Brain microvascular endothelial cell (primary cell): ENCODE data around the gene PSMB5.

Experiments
- DNase-seq: peaks from one replicate; pipeline ENCODE4 v3.0.0-alpha.2; 2020
- H3K27ac ChIP-seq: fragments of 250-450 bp; sonication (Bioruptor Pico); 2 replicates; pipeline ENCODE4 v1.5.1; 2020; ENCODE audit warnings: mild to moderate bottlenecking, moderate library complexity
- H3K27me3 ChIP-seq: fragments of 250-450 bp; sonication (Bioruptor Pico); replicated peaks from 2 replicates; pipeline ENCODE4 v1.5.1; 2020; ENCODE audit warnings: mild to moderate bottlenecking
- H3K36me3 ChIP-seq: fragments of 250-450 bp; sonication (Bioruptor Pico); replicated peaks from 2 replicates; pipeline ENCODE4 v1.5.1; 2020; ENCODE audit warnings: mild to moderate bottlenecking
- H3K4me3 ChIP-seq: 2 replicates; pipeline ENCODE4 v1.5.1; 2011; ENCODE audit warnings: low read depth, mild to moderate bottlenecking, control low read depth, low read length, moderate library complexity
- in situ Hi-C: cut with HindIII; loops from 2 replicates; pipeline ENCODE4 v1.10.0; 2017; ENCODE audit warnings: low sequenced_read_pairs, low pct_ligation_motif_present
- TF ChIP-seq, protein P1 (sequence below): IDR thresholded peaks from 2 replicates; pipeline ENCODE4 v1.5.1; 2011; ENCODE audit warnings: low read depth, mild to moderate bottlenecking, moderate library complexity, low read length, control low read depth, inconsistent platforms; ENCODE audit errors: missing control alignments

Gene PSMB5

DNA sequence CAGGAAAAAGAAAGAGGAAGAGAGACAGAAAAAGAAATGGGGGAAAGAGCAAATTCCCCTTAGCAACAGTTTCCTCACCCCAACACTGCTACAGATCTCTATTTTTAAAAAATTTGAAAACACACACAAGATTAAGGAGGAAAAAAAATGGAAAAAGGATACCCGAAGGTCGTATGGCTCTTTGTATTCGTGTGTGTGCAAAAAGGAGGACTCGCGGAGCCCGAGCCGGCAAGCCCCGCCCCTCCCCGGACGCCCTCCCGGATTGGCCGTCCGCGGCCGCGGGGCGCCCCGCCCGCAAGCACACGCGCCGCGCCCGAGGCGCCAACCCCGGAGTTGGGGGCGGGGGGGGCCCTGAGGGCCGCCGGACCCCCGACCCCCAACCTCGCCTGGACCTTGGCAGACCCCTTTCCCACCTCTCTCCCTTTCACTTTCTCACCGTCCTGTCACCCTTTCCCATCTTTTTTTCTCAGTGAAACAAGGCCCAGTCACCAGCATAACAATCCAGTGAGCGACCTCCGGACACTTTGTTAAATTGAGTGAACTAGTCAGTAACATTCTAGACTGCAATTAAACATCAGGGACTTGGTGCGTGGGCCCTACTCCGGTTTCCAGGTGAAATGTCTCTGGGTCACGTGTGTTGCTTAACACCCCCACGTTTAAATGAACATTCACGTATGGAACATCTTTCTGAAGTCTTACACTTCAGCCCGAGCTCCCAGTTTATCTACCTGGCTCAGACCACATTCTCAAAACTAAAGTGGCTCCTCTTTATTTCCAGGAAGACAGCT lies 24.6 kb downstream of the PSMB5 start, which contains the start of gene C14orf93:
C14orf93 (minus strand) TSS at position 205 of the 788 bp plus-strand sequence. CDS start 11,120 bp downstream, outside the sequence.
- TF ChIP-seq, protein P1, sequence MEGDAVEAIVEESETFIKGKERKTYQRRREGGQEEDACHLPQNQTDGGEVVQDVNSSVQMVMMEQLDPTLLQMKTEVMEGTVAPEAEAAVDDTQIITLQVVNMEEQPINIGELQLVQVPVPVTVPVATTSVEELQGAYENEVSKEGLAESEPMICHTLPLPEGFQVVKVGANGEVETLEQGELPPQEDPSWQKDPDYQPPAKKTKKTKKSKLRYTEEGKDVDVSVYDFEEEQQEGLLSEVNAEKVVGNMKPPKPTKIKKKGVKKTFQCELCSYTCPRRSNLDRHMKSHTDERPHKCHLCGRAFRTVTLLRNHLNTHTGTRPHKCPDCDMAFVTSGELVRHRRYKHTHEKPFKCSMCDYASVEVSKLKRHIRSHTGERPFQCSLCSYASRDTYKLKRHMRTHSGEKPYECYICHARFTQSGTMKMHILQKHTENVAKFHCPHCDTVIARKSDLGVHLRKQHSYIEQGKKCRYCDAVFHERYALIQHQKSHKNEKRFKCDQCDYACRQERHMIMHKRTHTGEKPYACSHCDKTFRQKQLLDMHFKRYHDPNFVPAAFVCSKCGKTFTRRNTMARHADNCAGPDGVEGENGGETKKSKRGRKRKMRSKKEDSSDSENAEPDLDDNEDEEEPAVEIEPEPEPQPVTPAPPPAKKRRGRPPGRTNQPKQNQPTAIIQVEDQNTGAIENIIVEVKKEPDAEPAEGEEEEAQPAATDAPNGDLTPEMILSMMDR = no peak
- peak; percentile 57 for DNase-seq
- peak within 1 kb of the TSS; percentile 59 for H3K4me3 ChIP-seq
- in situ Hi-C loops = no loop called here
- no peaks in the 10 kb centered on the region for H3K36me3 ChIP-seq
- H3K27ac ChIP-seq = peak within 1 kb of the TSS; percentile 54
- H3K27me3 ChIP-seq = no peaks in the 10 kb centered on the region

DNA sequence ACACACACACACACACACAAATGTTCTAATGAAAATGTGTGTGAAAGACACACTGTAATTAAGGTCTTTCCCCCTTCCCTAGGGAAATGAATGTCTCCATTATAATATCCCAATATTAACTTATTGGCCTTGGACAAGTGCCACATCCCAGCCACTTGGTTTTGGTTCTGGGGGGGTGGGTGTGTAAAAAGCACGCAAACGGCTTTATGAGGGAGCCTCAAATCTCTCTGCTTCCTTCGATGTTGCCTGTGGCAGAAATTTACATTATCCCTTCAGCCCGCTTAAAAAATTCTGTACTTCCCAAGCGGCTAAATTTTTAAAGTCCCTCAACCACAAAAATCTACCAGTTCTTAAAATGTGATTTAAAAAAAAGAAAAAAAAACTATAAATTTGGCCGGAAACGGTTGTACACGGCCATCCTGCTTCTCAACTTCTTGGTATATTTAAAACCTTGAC lies 25.2 kb downstream of the PSMB5 start:
- H3K27ac ChIP-seq = peak overlapping the region; percentile 54
- peak overlapping the region; percentile 59 for H3K4me3 ChIP-seq
- no peak for DNase-seq
- in situ Hi-C loops = no loop called here
- H3K27me3 ChIP-seq = no peaks in the 10 kb centered on the region
- H3K36me3 ChIP-seq = no peaks in the 10 kb centered on the region
- TF ChIP-seq, protein P1 = no peak

DNA sequence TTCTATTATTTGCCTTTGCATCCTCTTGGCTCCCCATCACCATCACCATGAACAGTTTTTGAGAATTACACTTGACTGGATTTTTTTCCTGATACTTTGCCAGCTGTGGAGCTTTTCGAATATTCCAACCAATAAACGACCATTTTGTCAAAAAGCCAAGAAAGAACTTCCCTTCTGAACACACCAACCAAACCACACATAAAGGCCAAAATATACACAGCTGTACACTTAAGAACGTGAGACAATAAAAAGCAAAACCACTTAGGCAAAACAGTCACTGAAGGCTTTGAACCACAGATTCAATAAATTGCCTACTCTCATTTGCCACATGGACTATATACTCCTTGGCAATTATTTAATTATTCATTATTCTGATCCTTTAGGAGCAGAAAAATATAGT lies 25.9 kb downstream of the PSMB5 start:
- Histone ChIP-seq H3K27ac (no peak overlapping the region), H3K4me3 (no peak overlapping the region), H3K36me3 (no peaks in the 10 kb centered on the region), H3K27me3 (no peaks in the 10 kb centered on the region)
- no peak for DNase-seq
- in situ Hi-C loops = no loop called here
- TF ChIP-seq, protein P1 = no peak

DNA sequence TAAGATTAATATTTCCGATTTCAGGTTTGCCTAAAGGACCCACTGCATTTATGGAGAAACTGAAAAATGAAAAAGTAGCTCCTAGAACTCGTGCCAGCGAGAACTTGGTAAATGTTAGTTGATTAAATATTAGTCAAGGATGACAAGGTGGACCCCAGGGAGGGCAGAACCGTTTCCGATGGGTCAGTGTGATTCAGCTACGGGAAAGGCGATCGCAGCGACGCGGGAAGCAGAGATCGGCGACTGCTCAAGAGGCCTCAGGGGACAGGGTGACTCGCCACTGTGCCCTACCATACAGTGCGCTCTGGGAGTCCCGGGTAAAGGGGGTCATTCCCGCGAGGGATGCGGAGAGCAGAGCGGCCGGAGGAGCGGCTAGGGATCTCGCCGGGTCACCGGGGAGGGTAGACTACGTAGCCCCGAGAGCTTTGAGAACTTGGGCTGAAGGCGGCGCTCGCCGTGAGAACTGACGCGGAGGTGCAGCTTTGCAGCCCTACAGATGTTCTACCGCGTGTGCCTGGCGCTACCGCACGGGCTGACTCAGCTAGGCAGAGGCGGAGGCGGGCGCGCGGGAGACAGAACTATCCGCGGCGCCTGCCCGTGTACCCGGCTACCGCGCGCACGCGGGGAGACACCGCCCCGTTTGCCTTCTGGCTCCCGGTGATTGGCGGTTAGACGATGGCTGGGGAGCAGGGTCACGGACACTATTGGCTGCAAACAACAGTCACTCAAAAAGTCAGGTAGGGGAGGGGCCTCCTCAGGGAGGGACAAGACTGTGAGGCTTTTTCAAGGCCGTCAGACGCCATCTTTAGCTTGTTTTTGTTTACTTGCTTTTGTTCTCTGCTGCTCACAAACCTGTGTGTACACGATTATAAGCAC lies 27.9 kb downstream of the PSMB5 start:
- Histone ChIP-seq H3K36me3 (no peaks in the 10 kb centered on the region), H3K27me3 (no peaks in the 10 kb centered on the region), H3K27ac (peak overlapping the region; percentile 91), H3K4me3 (peak overlapping the region; percentile 69)
- TF ChIP-seq, protein P1 = peak; percentile 58
- DNase-seq = peak; percentile 95
- in situ Hi-C loops = no loop called here

DNA sequence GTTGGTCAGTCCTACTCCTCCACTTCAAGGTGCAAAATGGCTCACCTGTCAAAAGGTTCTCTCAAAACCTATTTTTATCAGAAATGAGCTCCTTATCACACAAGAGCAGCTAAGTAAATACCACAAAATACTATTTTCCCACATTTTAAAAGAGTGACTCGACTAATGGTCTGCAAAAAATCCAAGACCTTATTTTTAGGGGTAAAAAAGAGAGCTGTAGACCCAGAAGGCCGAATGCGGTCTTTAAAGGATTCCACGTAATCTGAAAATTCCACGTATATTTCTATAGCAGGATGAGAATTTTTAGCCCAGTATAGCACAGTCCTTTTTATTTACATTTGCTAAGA lies 28.5 kb downstream of the PSMB5 start:
- in situ Hi-C loops = no loop called here

More for the DNA sequence above, 28.5 kb downstream of the PSMB5 start:
- no peak for DNase-seq
- TF ChIP-seq, protein P1 = no peak
- no peaks in the 10 kb centered on the region for H3K27me3 ChIP-seq
- peak overlapping the region; percentile 69 for H3K4me3 ChIP-seq
- peak overlapping the region; percentile 91 for H3K27ac ChIP-seq
- no peaks in the 10 kb centered on the region for H3K36me3 ChIP-seq
